H1 (cell line): Measurements from ENCODE around the gene GJE1. TPM values are rescaled to one million over a fixed set of nuclear protein-coding genes. Genes with fewer than 3 reads are reported as not detected.

ENCODE experiments used
- CBX5 ChIP-seq: fragments of 300-800, 300-1000 bp; sonication (generic); IDR thresholded peaks from 2 replicates; pipeline ENCODE4 v1.7.1; 2016; ENCODE audit warnings: antibody characterized with exemption, low read length, low read depth
- polyA plus RNA-seq, 7 experiments: library from polyadenylated mRNA; depleted of rRNA in 3 of 7; stranded (reverse) in 5 of 7; unstranded in 2 of 7; fragments of >200 nt in 5 of 7; fragments of 200-250 nt in 2 of 7; gene quantifications; 1 replicate in 5 of 7; 2 replicates in 1 of 7; 4 replicates in 1 of 7; pipeline versions ENCODE4 v1.2.1 to v1.2.3, GENCODE V29; 2011 to 2013; ENCODE audit warnings: missing spikeins in 2 of 7, mixed read lengths in 2 of 7
- total RNA-seq: library from RNA; stranded (reverse); fragmentation: NEBNext Ultra II Directional; extraction: Animal tissue kit (Norgen Biotek cat#: 25700); gene quantifications from 2 replicates; pipeline ENCODE4 v1.2.1, GENCODE V29; 2021
- TF ChIP-seq, protein P1 (sequence below): IDR thresholded peaks from 2 replicates; pipeline ENCODE4 v1.6.1; 2012; ENCODE audit warnings: low read length, inconsistent platforms
- TF ChIP-seq, protein P2 (sequence below), 3 experiments: IDR thresholded peaks; 1 replicate in 2 of 3; 2 replicates in 1 of 3; pipeline versions ENCODE4 v1.5.1 to v1.6.1; 2011; ENCODE audit warnings: low read length in 3 of 3, mild to moderate bottlenecking in 3 of 3, inconsistent platforms in 2 of 3, low read depth in 1 of 3, moderate library complexity in 1 of 3; ENCODE audit not compliant: insufficient read depth in 1 of 3; ENCODE audit errors: control extremely low read depth in 1 of 3

The GJE1 gene
- total and polyA plus RNA-seq, 2 of the 8 experiments (the other 6 are each of a cell fraction or from before 2014, with no cell fraction given), result not detected

DNA sequence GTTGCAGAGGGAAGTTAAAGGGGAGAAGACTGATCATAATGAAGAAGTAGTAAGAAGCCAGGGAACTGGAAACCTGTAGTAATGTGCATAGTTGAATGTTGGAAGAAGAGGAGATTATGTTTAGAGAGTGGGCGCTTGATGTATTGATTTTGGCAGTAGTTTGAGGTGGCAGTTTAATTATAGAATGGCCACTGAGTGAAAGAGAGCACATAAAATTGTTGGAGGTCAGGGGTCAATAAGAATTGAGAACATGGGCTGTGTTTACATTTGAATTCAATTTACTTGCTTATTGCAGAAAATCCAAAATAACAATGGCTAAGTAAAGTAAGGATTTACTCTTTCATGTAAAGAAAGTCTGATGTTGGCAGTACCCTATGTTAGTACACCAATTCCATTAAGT lies 30.1 kb downstream of the GJE1 start (continued):
- TF ChIP-seq, protein P1, sequence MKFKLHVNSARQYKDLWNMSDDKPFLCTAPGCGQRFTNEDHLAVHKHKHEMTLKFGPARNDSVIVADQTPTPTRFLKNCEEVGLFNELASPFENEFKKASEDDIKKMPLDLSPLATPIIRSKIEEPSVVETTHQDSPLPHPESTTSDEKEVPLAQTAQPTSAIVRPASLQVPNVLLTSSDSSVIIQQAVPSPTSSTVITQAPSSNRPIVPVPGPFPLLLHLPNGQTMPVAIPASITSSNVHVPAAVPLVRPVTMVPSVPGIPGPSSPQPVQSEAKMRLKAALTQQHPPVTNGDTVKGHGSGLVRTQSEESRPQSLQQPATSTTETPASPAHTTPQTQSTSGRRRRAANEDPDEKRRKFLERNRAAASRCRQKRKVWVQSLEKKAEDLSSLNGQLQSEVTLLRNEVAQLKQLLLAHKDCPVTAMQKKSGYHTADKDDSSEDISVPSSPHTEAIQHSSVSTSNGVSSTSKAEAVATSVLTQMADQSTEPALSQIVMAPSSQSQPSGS, result no peak
- TF ChIP-seq, protein P2, sequence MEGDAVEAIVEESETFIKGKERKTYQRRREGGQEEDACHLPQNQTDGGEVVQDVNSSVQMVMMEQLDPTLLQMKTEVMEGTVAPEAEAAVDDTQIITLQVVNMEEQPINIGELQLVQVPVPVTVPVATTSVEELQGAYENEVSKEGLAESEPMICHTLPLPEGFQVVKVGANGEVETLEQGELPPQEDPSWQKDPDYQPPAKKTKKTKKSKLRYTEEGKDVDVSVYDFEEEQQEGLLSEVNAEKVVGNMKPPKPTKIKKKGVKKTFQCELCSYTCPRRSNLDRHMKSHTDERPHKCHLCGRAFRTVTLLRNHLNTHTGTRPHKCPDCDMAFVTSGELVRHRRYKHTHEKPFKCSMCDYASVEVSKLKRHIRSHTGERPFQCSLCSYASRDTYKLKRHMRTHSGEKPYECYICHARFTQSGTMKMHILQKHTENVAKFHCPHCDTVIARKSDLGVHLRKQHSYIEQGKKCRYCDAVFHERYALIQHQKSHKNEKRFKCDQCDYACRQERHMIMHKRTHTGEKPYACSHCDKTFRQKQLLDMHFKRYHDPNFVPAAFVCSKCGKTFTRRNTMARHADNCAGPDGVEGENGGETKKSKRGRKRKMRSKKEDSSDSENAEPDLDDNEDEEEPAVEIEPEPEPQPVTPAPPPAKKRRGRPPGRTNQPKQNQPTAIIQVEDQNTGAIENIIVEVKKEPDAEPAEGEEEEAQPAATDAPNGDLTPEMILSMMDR (IDR thresholded peaks at IDR 0.05; ENCODE audit: control extremely low read depth in 1 of 3, insufficient read depth in 1 of 3, low read depth in 1 of 3, low read length in 3 of 3), result no peak
- TF ChIP-seq CBX5, result no peak
- TF ChIP-seq, all 59 proteins: peak for 0
